Ovary (tissue), 9 donors: ENCODE data around the gene UST. TPM values are rescaled to one million over a fixed set of nuclear protein-coding genes. Genes with fewer than 3 reads are reported as not detected.

Experiments
- DNase-seq, 5 donors: peaks; one replicate each; pipeline ENCODE4 v3.0.0-alpha.2; 2019 to 2020
- H3K27ac ChIP-seq, 2 donors: fragments of 200-600 bp; one replicate each; pipeline versions ENCODE4 v1.5.1 to v1.8.0; 2019 to 2022
- H3K27me3 ChIP-seq: fragments of 200-600 bp; one replicate; pipeline ENCODE4 v1.8.0; 2022
- H3K36me3 ChIP-seq: fragments of 200-600 bp; sonication (generic); one replicate; pipeline ENCODE4 v1.5.1; 2019
- H3K4me1 ChIP-seq: one replicate; pipeline ENCODE4 v1.8.1; 2013; ENCODE audit warnings: mild to moderate bottlenecking, moderate library complexity; ENCODE audit not compliant: insufficient read depth
- H3K4me3 ChIP-seq: fragments of 200-600 bp; sonication (generic); one replicate; pipeline ENCODE4 v1.5.1; 2017
- H3K9me3 ChIP-seq, 2 donors: fragments of 200-600 bp in 1 of 2; sonication (generic) in 1 of 2; one replicate each; pipeline versions ENCODE4 v1.5.1 to v1.8.1; 2013 to 2019; ENCODE audit warnings: mild to moderate bottlenecking in 1 of 2, moderate library complexity in 1 of 2
- CTCF ChIP-seq, 3 donors: fragments of 450-650 bp in 2 of 3; fragments of 200-600 bp in 1 of 3; IDR thresholded peaks; one replicate each; pipeline versions ENCODE4 v1.5.1 to v1.8.0; 2016 to 2022; ENCODE audit warnings: antibody characterized with exemption in 3 of 3, mild to moderate bottlenecking in 1 of 3
- EP300 ChIP-seq: sonication (generic); formaldehyde crosslinking; IDR thresholded peaks from one replicate; pipeline ENCODE4 v1.6.1; 2017; ENCODE audit warnings: antibody characterized with exemption
- POLR2A ChIP-seq: fragments of 450-650 bp; IDR thresholded peaks from one replicate; pipeline ENCODE4 v1.6.1; 2017; ENCODE audit warnings: antibody characterized with exemption, mild to moderate bottlenecking, moderate library complexity
- WGBS, 3 donors: extraction: QIAGEN DNeasy Blood & Tissue Kit in 1 of 3; methylation state at CpG; one replicate each; pipeline versions ENCODE4 v1.1.5 to v1.1.7; 2013 to 2017; 5-methylcytosine and 5-hydroxymethylcytosine counted together
- intact Hi-C, 4 donors: fragments of 100-400 bp; cut with DNase I; formaldehyde crosslinking; loops; one replicate each; pipeline versions ENCODE4 v1.11.0 to v1.15.1; 2022 to 2023
- polyA plus RNA-seq, 2 donors: library from polyadenylated mRNA; stranded (reverse); fragments of 200-250 nt in 1 of 2; fragments of 350-450 nt in 1 of 2; fragmentation: Illumina TruSeq in 1 of 2; extraction: RNeasy Lipid Tissue Mini Kit (QIAGEN cat#74804) in 1 of 2; gene quantifications; one replicate each; pipeline ENCODE4 v1.2.3, GENCODE V29; 2013 to 2014
- total RNA-seq, 7 donors: library from RNA; depleted of rRNA in 2 of 7; stranded (reverse); fragments of >200 nt in 2 of 7; fragmentation: NEBNext Ultra II Directional in 3 of 7; extraction: Animal tissue kit (Norgen Biotek cat#: 25700) in 3 of 7; gene quantifications; one replicate each; pipeline versions ENCODE4 v1.1.0 to v1.2.4, GENCODE V29; 2016 to 2023
- donor health status: DM: no; HTN: no; CAD: no; lungs with moderate emphysema.
- donor health status: DM: no; HTN: no; CAD: no.
- donor health status: Bipolar disorder and iron deficiency.
- donor health status: DM: yes; HTN: yes; CAD: no.
- donor health status: DM: no; HTN: no; CAD: no.
- donor health status: DM: yes; HTN: yes; CAD: no.

Gene UST
- total and polyA plus RNA-seq, 9 donors = 11.8 to 20.1 (median 16.5) TPM

GRCh38 chr6:149049230-149049629 is 302.4 kb downstream of the UST start:
- Histone ChIP-seq H3K4me1 (peaks cover 1% of the 10 kb centered on the region), H3K27me3 (no peaks in the 10 kb centered on the region)
- intact Hi-C loops = no loop called here

GRCh38 chr6:149050160-149050559 is 303.3 kb downstream of the UST start:
- Histone ChIP-seq H3K27me3 (no peaks in the 10 kb centered on the region), H3K4me3 (no peak overlapping the region), H3K4me1 (peaks cover 1% of the 10 kb centered on the region), H3K36me3 (no peaks in the 10 kb centered on the region), H3K9me3 (no peaks in the 10 kb centered on the region), H3K27ac (no peak overlapping the region)
- WGBS, 3 donors = 63 to 76% (median 73%) methylated on average over 1 of the region's 1 CpG
- intact Hi-C loops = no loop called here
- DNase-seq = no peak
- TF ChIP-seq EP300 (no peak), CTCF (IDR thresholded peaks at IDR 0.05) (no peak), POLR2A (no peak)

More at GRCh38 chr6:149049230-149049629, 302.4 kb downstream of the UST start:
- Histone ChIP-seq H3K4me3 (no peak overlapping the region), H3K27ac (no peak overlapping the region), H3K9me3 (no peaks in the 10 kb centered on the region), H3K36me3 (no peaks in the 10 kb centered on the region)
- WGBS, 3 donors = 87 to 90% (median 90%) methylated on average over 2 of the region's 2 CpGs
- no peak for DNase-seq
- TF ChIP-seq CTCF (IDR thresholded peaks at IDR 0.05) = no peak
- TF ChIP-seq POLR2A = no peak
- TF ChIP-seq EP300 = no peak

- DNase-seq = no peak
Measured at GRCh38 chr6:149052350-149053106, 305.7 kb downstream of the UST start.

GRCh38 chr6:149053848-149054558 is 307.2 kb downstream of the UST start:
- no peaks in the 10 kb centered on the region for H3K9me3 ChIP-seq
- H3K4me3 ChIP-seq = no peak overlapping the region
- no peaks in the 10 kb centered on the region for H3K4me1 ChIP-seq
- no peaks in the 10 kb centered on the region for H3K27me3 ChIP-seq
- H3K27ac ChIP-seq = no peak overlapping the region
- no peak for DNase-seq
- intact Hi-C loops = no loop called here
- 92 to 96% (median 93%) methylated on average over 4 of the region's 4 CpGs for WGBS, 3 donors
- TF ChIP-seq EP300 (no peak), POLR2A (no peak), CTCF (IDR thresholded peaks at IDR 0.05) (no peak)
- no peaks in the 10 kb centered on the region for H3K36me3 ChIP-seq

More at GRCh38 chr6:149052350-149053106, 305.7 kb downstream of the UST start:
- intact Hi-C loops = no loop called here
- WGBS, 3 donors = 66 to 71% (median 69%) methylated on average over 6 of the region's 6 CpGs
- TF ChIP-seq CTCF (IDR thresholded peaks at IDR 0.05) = no peak
- no peak for TF ChIP-seq POLR2A
- no peak for TF ChIP-seq EP300
- no peaks in the 10 kb centered on the region for H3K9me3 ChIP-seq
- H3K4me3 ChIP-seq = no peak overlapping the region
- H3K27ac ChIP-seq = no peak overlapping the region
- no peaks in the 10 kb centered on the region for H3K27me3 ChIP-seq
- H3K4me1 ChIP-seq = no peaks in the 10 kb centered on the region
- H3K36me3 ChIP-seq = no peaks in the 10 kb centered on the region
